Activated T-helper 1 cell treated with anti-CD3 and anti-CD28 coated beads, Interleukin-12 subunit alpha, Interleukin-12 subunit beta, Interleukin-2, Interleukin-4 antibody, amounts not matched to agents 30 ng/mL and 10 ng/mL and 1 ng/mL, durations not matched to agents 14 hours and 24 hours and 36 hours (primary cell): ENCODE results near the gene PPP1R3E. TPM values are rescaled to one million over a fixed set of nuclear protein-coding genes. Genes with fewer than 3 reads are reported as not detected.
"Not testable (repeated sequence)": the region's sequence is repeated elsewhere in the genome, so short reads cannot be mapped to it uniquely, and the experiment has no call there.

Experiments
- DNase-seq: peaks from one replicate; pipeline ENCODE4 v3.0.0; 2021; ENCODE audit warnings: low spot score
- H3K27ac Mint-ChIP-seq: one replicate; pipeline ENCODE4 v1.8.0; 2021; ENCODE audit warnings: mild to moderate bottlenecking, mixed read lengths
- H3K27me3 Mint-ChIP-seq: one replicate; pipeline ENCODE4 v1.8.0; 2022; ENCODE audit warnings: mild to moderate bottlenecking, moderate library complexity, mixed read lengths; ENCODE audit not compliant: insufficient read depth
- H3K36me3 Mint-ChIP-seq: one replicate; pipeline ENCODE4 v1.8.0; 2021; ENCODE audit warnings: low read depth, mixed read lengths
- H3K4me1 Mint-ChIP-seq: one replicate; pipeline ENCODE4 v1.8.0; 2021; ENCODE audit warnings: low read depth, mixed read lengths
- H3K4me3 Mint-ChIP-seq: one replicate; pipeline ENCODE4 v1.8.0; 2021; ENCODE audit warnings: mild to moderate bottlenecking, moderate library complexity, mixed read lengths
- H3K9me3 Mint-ChIP-seq: one replicate; pipeline ENCODE4 v1.8.0; 2021; ENCODE audit warnings: mixed read lengths
- intact Hi-C: fragments of 100-400 bp; cut with micrococcal nuclease; formaldehyde crosslinking; loops from one replicate; pipeline ENCODE4 v1.15.1; 2024
- total RNA-seq: library from RNA; stranded (reverse); gene quantifications from 2 replicates; pipeline ENCODE4 v1.2.3, GENCODE V29; 2022

PPP1R3E gene
- total RNA-seq, 1 donor from 2014 or later: 17.3 TPM

DNA sequence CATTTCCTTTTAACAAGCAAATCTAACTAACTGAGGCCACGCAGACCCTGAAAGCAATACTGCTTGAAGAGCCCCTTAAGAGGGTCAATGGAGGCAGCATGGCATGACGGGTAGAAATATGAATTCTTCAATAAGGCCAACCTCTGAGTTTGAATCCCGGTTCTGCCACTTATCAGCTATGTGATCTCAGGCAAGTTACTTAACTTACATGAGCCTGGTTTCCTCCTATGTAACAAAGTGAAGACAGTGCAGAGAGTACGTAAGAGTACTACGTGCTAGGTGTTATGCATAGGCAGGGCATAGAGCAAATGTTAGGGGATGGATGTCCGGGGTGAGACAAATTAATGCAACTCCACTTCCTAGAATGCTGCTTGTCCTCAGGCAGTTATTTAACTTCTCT, 21.4 kb downstream of the PPP1R3E start:
- H3K36me3 Mint-ChIP-seq: peaks cover 7% of the 10 kb centered on the region
- H3K27ac Mint-ChIP-seq: no peak overlapping the region
- no peak overlapping the region for H3K4me3 Mint-ChIP-seq
- DNase-seq: no peak
- peaks cover 17% of the 10 kb centered on the region for H3K4me1 Mint-ChIP-seq
- H3K9me3 Mint-ChIP-seq: no peaks in the 10 kb centered on the region
- intact Hi-C loops: no loop called here
- H3K27me3 Mint-ChIP-seq: no peaks in the 10 kb centered on the region

DNA sequence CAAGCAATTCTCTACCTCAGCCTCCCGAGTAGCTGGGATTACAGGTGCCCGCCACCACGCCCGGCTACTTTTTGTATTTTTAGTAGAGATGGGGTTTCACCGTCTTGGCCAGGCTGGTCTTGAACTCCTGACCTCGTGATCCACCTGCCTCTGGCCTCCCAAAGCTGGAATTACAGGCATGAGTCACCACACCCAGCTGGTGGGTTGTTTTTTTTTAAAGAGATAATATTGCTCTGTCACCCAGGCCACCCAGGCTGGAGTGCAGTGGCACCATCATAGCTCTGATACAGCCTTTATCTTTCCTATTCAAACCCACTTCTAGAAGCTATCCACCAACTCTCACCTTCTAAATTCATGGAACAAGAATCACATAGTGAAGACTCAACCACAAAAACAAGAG, 24.7 kb downstream of the PPP1R3E start:
- H3K27ac Mint-ChIP-seq, H3K36me3 Mint-ChIP-seq, DNase-seq, intact Hi-C loops, H3K4me1 Mint-ChIP-seq, H3K27me3 Mint-ChIP-seq, H3K4me3 Mint-ChIP-seq, H3K9me3 Mint-ChIP-seq: not testable (repeated sequence)

DNA sequence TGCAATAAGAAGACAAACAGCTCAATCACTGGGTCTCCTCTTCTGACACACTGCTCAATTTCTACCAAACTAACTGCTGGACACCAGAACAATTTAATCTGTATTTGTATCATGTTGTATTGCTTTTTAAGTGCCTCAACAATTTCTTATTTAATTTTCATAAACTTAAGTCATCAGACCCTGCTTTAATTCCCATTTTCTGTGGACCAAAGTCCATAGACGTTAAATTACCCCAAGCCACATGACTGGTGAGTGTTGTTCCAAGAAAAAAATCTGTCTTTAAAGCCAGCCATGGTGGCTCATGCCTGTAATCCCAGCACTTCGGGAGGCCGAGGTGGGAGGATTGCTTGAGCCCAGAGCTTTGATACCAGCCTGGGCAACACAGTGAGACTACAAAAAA, 25.5 kb downstream of the PPP1R3E start:
- DNase-seq: no peak
- peaks cover 5% of the 10 kb centered on the region for H3K36me3 Mint-ChIP-seq
- H3K4me3 Mint-ChIP-seq: no peak overlapping the region
- no peaks in the 10 kb centered on the region for H3K4me1 Mint-ChIP-seq
- intact Hi-C loops: no loop called here
- H3K9me3 Mint-ChIP-seq: no peaks in the 10 kb centered on the region
- no peak overlapping the region for H3K27ac Mint-ChIP-seq
- no peaks in the 10 kb centered on the region for H3K27me3 Mint-ChIP-seq

DNA sequence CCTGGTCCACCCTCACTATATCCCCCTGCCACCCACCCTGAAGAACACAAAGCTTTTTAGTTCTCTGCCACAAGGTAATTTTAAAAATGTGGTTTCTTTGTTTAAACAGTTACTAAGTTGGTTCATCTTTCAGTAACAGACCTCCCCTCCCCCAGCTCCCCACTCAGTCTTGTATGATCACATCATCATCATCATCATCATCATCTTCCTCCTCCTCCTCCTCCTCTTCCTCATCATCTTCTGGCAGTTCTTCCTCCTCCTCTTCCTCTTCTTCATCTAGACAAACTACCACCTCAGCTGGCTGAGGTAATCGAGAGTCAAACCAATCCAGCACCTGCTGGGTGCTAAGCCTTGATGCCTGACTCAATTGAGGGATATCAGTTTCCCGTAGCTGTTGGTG, 27.2 kb downstream of the PPP1R3E start:
- no peaks in the 10 kb centered on the region for H3K27me3 Mint-ChIP-seq
- intact Hi-C loops: no loop called here
- no peak overlapping the region for H3K27ac Mint-ChIP-seq
- H3K4me3 Mint-ChIP-seq: no peak overlapping the region
- DNase-seq: no peak
- H3K36me3 Mint-ChIP-seq: peaks cover 3% of the 10 kb centered on the region
- H3K4me1 Mint-ChIP-seq: no peaks in the 10 kb centered on the region
- H3K9me3 Mint-ChIP-seq: no peaks in the 10 kb centered on the region

DNA sequence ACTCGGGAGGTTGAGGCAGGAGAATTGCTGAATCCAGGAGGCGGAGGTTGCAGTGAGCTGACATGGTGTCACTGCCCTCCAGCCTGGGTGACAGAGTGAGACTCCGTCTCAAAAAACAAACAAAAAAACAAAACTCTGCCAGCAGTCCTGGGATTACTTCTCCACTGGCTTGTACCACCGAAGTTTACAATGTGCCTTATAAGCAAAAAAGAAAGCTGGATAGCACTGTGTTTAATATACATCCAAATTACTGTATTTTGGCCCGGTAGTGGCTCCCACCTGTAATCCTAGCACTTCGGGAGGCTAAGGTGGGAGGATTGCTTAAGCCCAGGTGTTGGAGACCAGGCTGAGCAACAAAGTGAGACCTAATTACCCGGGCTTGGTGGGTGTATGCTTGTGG, 33.5 kb downstream of the PPP1R3E start:
- Mint-ChIP-seq H3K27ac (no peak overlapping the region), H3K9me3 (no peaks in the 10 kb centered on the region), H3K36me3 (no peaks in the 10 kb centered on the region), H3K4me3 (no peak overlapping the region), H3K4me1 (no peaks in the 10 kb centered on the region), H3K27me3 (peaks cover 25% of the 10 kb centered on the region)
- DNase-seq: no peak
- intact Hi-C loops: no loop called here

DNA sequence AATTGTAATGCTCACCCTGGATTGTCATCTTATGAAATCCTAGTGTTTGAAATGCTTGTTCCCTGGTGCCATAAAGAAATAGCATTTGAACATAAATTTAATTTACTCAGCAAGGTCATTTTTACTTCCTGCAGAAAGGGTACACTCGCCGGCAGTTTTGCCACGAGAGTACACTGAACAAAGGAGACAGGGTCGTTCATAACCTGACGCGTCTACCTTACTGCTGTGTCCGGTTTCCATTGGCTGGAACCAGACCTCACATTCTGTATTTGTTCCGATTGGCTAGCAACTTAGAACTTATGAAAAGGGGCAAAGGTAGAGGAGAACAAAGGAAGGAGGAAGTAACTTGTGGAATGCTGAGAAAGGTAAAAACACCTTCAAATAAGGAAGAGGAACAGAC, 41.8 kb downstream of the PPP1R3E start:
- H3K4me3 Mint-ChIP-seq, H3K27ac Mint-ChIP-seq, H3K4me1 Mint-ChIP-seq, H3K36me3 Mint-ChIP-seq, H3K9me3 Mint-ChIP-seq, intact Hi-C loops, DNase-seq: not testable (repeated sequence)
- peaks cover 46% of the 10 kb centered on the region for H3K27me3 Mint-ChIP-seq

DNA sequence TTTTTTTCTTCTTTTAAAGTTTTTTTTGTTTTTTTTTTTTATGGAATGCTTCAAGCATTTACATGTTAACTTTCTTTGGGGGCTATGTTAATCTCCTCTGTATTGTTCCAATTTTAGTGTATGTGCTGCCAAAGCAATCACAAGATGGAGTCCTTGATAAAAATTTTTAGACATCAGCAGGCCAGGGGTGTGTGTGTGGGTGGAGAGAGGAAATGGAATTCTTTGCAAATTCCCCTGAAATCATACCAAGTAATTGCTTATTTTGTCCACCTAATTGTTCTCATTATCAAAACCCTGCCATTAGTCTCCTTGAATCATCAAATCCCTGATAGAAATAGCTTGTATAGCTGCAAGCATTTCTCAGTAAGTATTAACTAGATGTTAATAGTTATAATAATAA, 43.2 kb downstream of the PPP1R3E start:
- H3K36me3 Mint-ChIP-seq: no peaks in the 10 kb centered on the region
- H3K4me1 Mint-ChIP-seq: no peaks in the 10 kb centered on the region
- H3K9me3 Mint-ChIP-seq: no peaks in the 10 kb centered on the region
- no peak overlapping the region for H3K27ac Mint-ChIP-seq
- H3K4me3 Mint-ChIP-seq: no peak overlapping the region
- intact Hi-C loops: no loop called here
- H3K27me3 Mint-ChIP-seq: peaks cover 45% of the 10 kb centered on the region
- no peak for DNase-seq

GRCh38 chr14:23258256-23258655, 44.4 kb downstream of the PPP1R3E start:
- H3K9me3 Mint-ChIP-seq: no peaks in the 10 kb centered on the region
- H3K4me3 Mint-ChIP-seq: no peak overlapping the region
- peaks cover 43% of the 10 kb centered on the region for H3K27me3 Mint-ChIP-seq
- no peak for DNase-seq
- intact Hi-C loops: no loop called here
- H3K36me3 Mint-ChIP-seq: no peaks in the 10 kb centered on the region
- no peaks in the 10 kb centered on the region for H3K4me1 Mint-ChIP-seq
- no peak overlapping the region for H3K27ac Mint-ChIP-seq

DNA sequence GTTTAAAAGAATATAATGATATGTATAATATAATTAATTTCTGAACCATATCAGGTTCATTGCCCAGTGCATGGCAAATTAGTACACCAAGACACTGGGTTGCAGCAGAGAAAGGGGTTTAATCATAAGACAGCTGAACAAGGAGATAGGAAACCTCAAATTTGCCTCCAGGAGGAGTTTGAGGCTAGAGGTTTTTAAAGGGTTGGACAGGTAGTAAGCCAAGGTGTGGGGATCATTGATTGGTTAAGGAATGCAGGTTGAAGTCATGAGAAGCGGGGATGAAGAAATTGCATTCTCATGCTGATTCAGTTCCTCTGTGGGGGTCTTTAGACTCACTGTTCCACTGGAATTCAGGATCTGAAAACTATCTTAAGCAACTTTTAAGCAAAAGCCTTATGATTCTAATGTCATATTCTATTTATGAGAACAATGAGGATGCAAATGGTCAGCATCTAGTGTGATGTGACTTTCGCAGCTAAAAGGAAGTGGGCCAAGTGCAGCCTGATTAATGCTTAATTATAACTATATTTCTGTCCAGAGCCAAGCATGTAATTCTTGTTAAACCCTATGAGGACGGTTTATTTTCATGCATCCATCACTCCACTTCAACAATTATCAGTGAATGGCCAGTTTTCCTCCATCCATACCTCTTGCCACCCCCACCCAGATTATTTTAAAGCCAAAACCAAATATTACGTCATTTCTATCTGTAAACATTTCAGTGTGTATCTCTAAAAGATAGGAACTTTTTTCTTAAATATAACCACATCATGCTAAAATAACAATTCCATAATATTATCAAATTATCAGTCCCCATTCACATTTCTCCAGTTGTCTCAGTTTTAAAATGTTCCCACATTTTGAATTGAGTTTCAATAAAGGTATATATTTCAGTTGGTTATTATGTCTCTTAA, 50.0 kb downstream of the PPP1R3E start:
- peaks cover 32% of the 10 kb centered on the region for H3K27me3 Mint-ChIP-seq
- intact Hi-C loops: no loop called here
- H3K4me3 Mint-ChIP-seq: no peak overlapping the region
- no peaks in the 10 kb centered on the region for H3K9me3 Mint-ChIP-seq
- no peaks in the 10 kb centered on the region for H3K36me3 Mint-ChIP-seq
- no peak overlapping the region for H3K27ac Mint-ChIP-seq
- no peaks in the 10 kb centered on the region for H3K4me1 Mint-ChIP-seq
- DNase-seq: no peak

DNA sequence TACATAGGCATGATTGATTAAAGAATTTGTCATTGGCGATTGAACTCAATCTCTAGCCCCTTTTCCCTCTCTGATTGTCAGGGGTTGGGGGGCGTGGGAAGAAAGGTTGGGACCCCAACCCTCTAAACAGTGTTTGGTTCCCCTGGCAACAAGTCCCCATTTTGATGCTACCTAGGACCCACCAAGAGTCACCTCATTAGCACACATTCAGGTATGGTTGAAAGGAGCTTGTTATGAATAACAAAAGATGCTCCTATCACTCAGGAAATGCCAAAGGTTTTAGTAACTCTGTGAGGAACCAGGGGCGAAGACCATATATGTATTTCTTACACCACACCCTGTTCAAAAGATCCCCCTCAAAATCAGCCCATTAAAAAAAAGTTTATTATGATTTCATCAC, 50.7 kb downstream of the PPP1R3E start:
- intact Hi-C loops: no loop called here
- H3K4me3 Mint-ChIP-seq: no peak overlapping the region
- DNase-seq: no peak
- H3K4me1 Mint-ChIP-seq: no peaks in the 10 kb centered on the region
- no peaks in the 10 kb centered on the region for H3K36me3 Mint-ChIP-seq
- no peak overlapping the region for H3K27ac Mint-ChIP-seq
- H3K9me3 Mint-ChIP-seq: no peaks in the 10 kb centered on the region
- H3K27me3 Mint-ChIP-seq: peaks cover 32% of the 10 kb centered on the region

DNA sequence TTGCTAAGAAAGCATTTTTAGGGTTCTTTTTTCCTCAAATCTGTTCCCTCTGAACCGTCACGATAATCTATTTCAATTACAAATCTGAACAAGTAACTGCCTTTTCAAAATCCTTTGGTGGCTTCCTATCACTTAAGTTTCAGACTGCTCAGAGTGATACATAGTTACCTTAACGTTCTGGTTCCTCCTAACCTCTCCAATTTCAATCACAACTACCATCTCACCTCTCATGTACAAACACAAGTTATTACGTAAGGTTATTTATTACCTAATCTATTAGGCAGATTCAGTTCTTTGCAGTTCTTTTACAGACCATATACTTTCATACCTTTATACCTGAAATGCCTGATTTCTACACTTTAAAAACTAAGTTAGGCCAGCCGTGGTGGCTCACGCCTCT, 52.8 kb downstream of the PPP1R3E start:
- peaks cover 33% of the 10 kb centered on the region for H3K27me3 Mint-ChIP-seq
- no peaks in the 10 kb centered on the region for H3K9me3 Mint-ChIP-seq
- H3K4me1 Mint-ChIP-seq: no peaks in the 10 kb centered on the region
- no peak for DNase-seq
- H3K27ac Mint-ChIP-seq: no peak overlapping the region
- intact Hi-C loops: no loop called here
- H3K36me3 Mint-ChIP-seq: no peaks in the 10 kb centered on the region
- no peak overlapping the region for H3K4me3 Mint-ChIP-seq

- H3K27ac Mint-ChIP-seq: no peak overlapping the region
- intact Hi-C loops: no loop called here
Observed at GRCh38 chr14:23248601-23249000, 54.1 kb downstream of the PPP1R3E start.

More at GRCh38 chr14:23248601-23249000, 54.1 kb downstream of the PPP1R3E start:
- no peak for DNase-seq
- Mint-ChIP-seq H3K9me3 (no peaks in the 10 kb centered on the region), H3K27me3 (peaks cover 30% of the 10 kb centered on the region), H3K4me1 (no peaks in the 10 kb centered on the region), H3K4me3 (no peak overlapping the region), H3K36me3 (no peaks in the 10 kb centered on the region)
